Mucosa of rectum (tissue), 2 donors: Measurements from ENCODE around the gene DEF6.
A peak's percentile ranks its signal among the peaks of the same experiment; 100 is the strongest.

Experiments
- H3K27ac ChIP-seq, 2 donors: one replicate each; pipeline ENCODE4 v1.7.0; 2013; ENCODE audit warnings: inconsistent platforms in 2 of 2, low read depth in 2 of 2, low read length in 2 of 2
- H3K27me3 ChIP-seq, 2 donors: one replicate each; pipeline ENCODE4 v1.7.0; 2013; ENCODE audit warnings: low read length in 2 of 2; ENCODE audit not compliant: control insufficient read depth in 2 of 2, insufficient read depth in 2 of 2
- H3K36me3 ChIP-seq, 2 donors: one replicate each; pipeline ENCODE4 v1.7.0; 2013; ENCODE audit warnings: low read length in 2 of 2; ENCODE audit not compliant: control insufficient read depth in 2 of 2, insufficient read depth in 2 of 2
- H3K4me1 ChIP-seq, 2 donors: one replicate each; pipeline ENCODE4 v1.7.0; 2013; ENCODE audit warnings: low read length in 2 of 2, mild to moderate bottlenecking in 1 of 2; ENCODE audit not compliant: control insufficient read depth in 2 of 2, insufficient read depth in 2 of 2
- H3K4me3 ChIP-seq, 2 donors: one replicate each; pipeline ENCODE4 v1.7.0; 2013; ENCODE audit warnings: low read length in 2 of 2
- H3K9ac ChIP-seq, 2 donors: one replicate each; pipeline ENCODE4 v1.7.0; 2013; ENCODE audit warnings: low read length in 2 of 2, low read depth in 1 of 2, mild to moderate bottlenecking in 1 of 2
- H3K9me3 ChIP-seq, 2 donors: one replicate each; pipeline ENCODE4 v1.7.0; 2013; ENCODE audit warnings: low read length in 2 of 2; ENCODE audit not compliant: control insufficient read depth in 2 of 2
- donor health status: healthy.
- donor health status: Normal muscosa, but diverticular disease.

Gene DEF6

GRCh38 chr6:35359346-35359743 lies 61.7 kb downstream of the DEF6 start:
- Histone ChIP-seq H3K27me3 (no peaks in the 10 kb centered on the region), H3K4me3 (no peak overlapping the region), H3K27ac (no peak overlapping the region), H3K36me3 (peaks cover 13 to 22% of the 10 kb centered on the region in 2 donors), H3K9ac (no peak overlapping the region), H3K4me1 (no peaks in the 10 kb centered on the region), H3K9me3 (no peaks in the 10 kb centered on the region)

- no peaks in the 10 kb centered on the region for H3K9me3 ChIP-seq
- H3K4me3 ChIP-seq, result no peak overlapping the region
- H3K27me3 ChIP-seq, result no peaks in the 10 kb centered on the region
- no peak overlapping the region for H3K27ac ChIP-seq
- H3K9ac ChIP-seq, result peak overlapping the region in 1 of 2 donors; percentile 11
- no peaks in the 10 kb centered on the region for H3K4me1 ChIP-seq
- peaks cover 13 to 18% of the 10 kb centered on the region in 2 donors for H3K36me3 ChIP-seq
Observed at GRCh38 chr6:35359744-35360348, 62.2 kb downstream of the DEF6 start.

- Histone ChIP-seq H3K27me3 (no peaks in the 10 kb centered on the region), H3K9me3 (no peaks in the 10 kb centered on the region), H3K27ac (no peak overlapping the region), H3K36me3 (peaks cover 13 to 17% of the 10 kb centered on the region in 2 donors), H3K9ac (no peak overlapping the region), H3K4me3 (no peak overlapping the region), H3K4me1 (no peaks in the 10 kb centered on the region)
Observed at GRCh38 chr6:35360349-35361138, 62.9 kb downstream of the DEF6 start.

GRCh38 chr6:35362200-35362599 lies 64.6 kb downstream of the DEF6 start:
- H3K27ac ChIP-seq, result no peak overlapping the region

GRCh38 chr6:35363293-35363750 lies 65.7 kb downstream of the DEF6 start:
- H3K27me3 ChIP-seq, result no peaks in the 10 kb centered on the region
- H3K9me3 ChIP-seq, result no peaks in the 10 kb centered on the region
- H3K4me1 ChIP-seq, result no peaks in the 10 kb centered on the region
- no peak overlapping the region for H3K4me3 ChIP-seq
- H3K9ac ChIP-seq, result no peak overlapping the region
- H3K27ac ChIP-seq, result no peak overlapping the region
- no peaks in the 10 kb centered on the region for H3K36me3 ChIP-seq

More at GRCh38 chr6:35362200-35362599, 64.6 kb downstream of the DEF6 start:
- Histone ChIP-seq H3K9me3 (no peaks in the 10 kb centered on the region), H3K4me3 (no peak overlapping the region), H3K27me3 (no peaks in the 10 kb centered on the region), H3K9ac (no peak overlapping the region), H3K4me1 (no peaks in the 10 kb centered on the region), H3K36me3 (peaks cover under 1 to 3% of the 10 kb centered on the region in 2 donors)

- H3K9ac ChIP-seq, result no peak overlapping the region
- H3K27me3 ChIP-seq, result no peaks in the 10 kb centered on the region
- no peak overlapping the region for H3K27ac ChIP-seq
- H3K36me3 ChIP-seq, result no peaks in the 10 kb centered on the region
- H3K9me3 ChIP-seq, result no peaks in the 10 kb centered on the region
- H3K4me3 ChIP-seq, result no peak overlapping the region
- peaks cover 0 to 5% of the 10 kb centered on the region in 2 donors for H3K4me1 ChIP-seq
Observed at GRCh38 chr6:35365594-35366203, 68.1 kb downstream of the DEF6 start.

- Histone ChIP-seq H3K4me1 (peaks cover 0 to 10% of the 10 kb centered on the region in 2 donors), H3K27me3 (no peaks in the 10 kb centered on the region), H3K36me3 (no peaks in the 10 kb centered on the region), H3K27ac (no peak overlapping the region), H3K9ac (no peak overlapping the region), H3K4me3 (no peak overlapping the region), H3K9me3 (no peaks in the 10 kb centered on the region)
Observed at GRCh38 chr6:35366204-35366596, 68.6 kb downstream of the DEF6 start.

- H3K9ac ChIP-seq, result no peak overlapping the region
- peaks cover 0 to 16% of the 10 kb centered on the region in 2 donors for H3K4me1 ChIP-seq
- H3K36me3 ChIP-seq, result no peaks in the 10 kb centered on the region
- no peak overlapping the region for H3K27ac ChIP-seq
- no peaks in the 10 kb centered on the region for H3K9me3 ChIP-seq
- H3K27me3 ChIP-seq, result no peaks in the 10 kb centered on the region
- H3K4me3 ChIP-seq, result no peak overlapping the region
Observed at GRCh38 chr6:35367646-35368037, 70.0 kb downstream of the DEF6 start.

GRCh38 chr6:35368038-35368887 lies 70.6 kb downstream of the DEF6 start:
- Histone ChIP-seq H3K36me3 (no peaks in the 10 kb centered on the region), H3K27me3 (no peaks in the 10 kb centered on the region), H3K4me3 (no peak overlapping the region), H3K27ac (no peak overlapping the region), H3K4me1 (peaks cover 0 to 16% of the 10 kb centered on the region in 2 donors), H3K9me3 (no peaks in the 10 kb centered on the region), H3K9ac (no peak overlapping the region)
